Keratinocyte (primary cell): Measurements from ENCODE around the gene CDAN1. TPM values are rescaled to one million over a fixed set of nuclear protein-coding genes. Genes with fewer than 3 reads are reported as not detected.
A peak's percentile ranks its signal among the peaks of the same experiment; 100 is the strongest.

Source experiments
- DNase-seq: peaks from one replicate; pipeline ENCODE4 v3.0.0-alpha.2; 2011; ENCODE audit warnings: low read depth, missing footprints, low spot score
- FAIRE-seq: peaks from 2 replicates; lab custom pipeline; 2011; peaks lifted over from hg19 to GRCh38; lab: Jason Lieb, UNC
- H2AFZ ChIP-seq: 2 replicates; pipeline ENCODE4 v1.6.0; 2012; ENCODE audit warnings: low read length, control low read depth, inconsistent platforms; ENCODE audit not compliant: control insufficient read depth
- H3K27ac ChIP-seq: 2 replicates; pipeline ENCODE4 v1.5.1; 2011; ENCODE audit warnings: low read length; ENCODE audit not compliant: control insufficient read depth, insufficient read depth
- H3K27me3 ChIP-seq: 3 replicates; pipeline ENCODE4 v1.6.0; 2011; ENCODE audit warnings: low read length; ENCODE audit not compliant: control insufficient read depth, insufficient read depth; ENCODE audit errors: extremely low read depth
- H3K36me3 ChIP-seq, 2 experiments: 2 replicates in 1 of 2; 3 replicates in 1 of 2; pipeline ENCODE4 v1.5.1; 2011; ENCODE audit warnings: low read length in 2 of 2, mild to moderate bottlenecking in 1 of 2; ENCODE audit not compliant: control insufficient read depth in 2 of 2, insufficient read depth in 2 of 2; ENCODE audit errors: extremely low read depth in 1 of 2
- H3K4me1 ChIP-seq: 3 replicates; pipeline ENCODE4 v1.5.1; 2011; ENCODE audit warnings: low read length; ENCODE audit not compliant: control insufficient read depth, insufficient read depth; ENCODE audit errors: extremely low read depth
- H3K4me2 ChIP-seq: 3 replicates; pipeline ENCODE4 v1.6.0; 2011; ENCODE audit warnings: low read depth, low read length; ENCODE audit not compliant: control insufficient read depth, insufficient read depth; ENCODE audit errors: extremely low read depth
- H3K4me3 ChIP-seq, 3 experiments: fragments of 200-600 bp in 1 of 3; sonication (generic) in 1 of 3; 2 replicates in 2 of 3; 3 replicates in 1 of 3; pipeline ENCODE4 v1.5.1; 2011 to 2016; ENCODE audit warnings: low read length in 3 of 3, mild to moderate bottlenecking in 3 of 3, control low read depth in 2 of 3, inconsistent platforms in 1 of 3, low read depth in 1 of 3, mixed read lengths in 1 of 3, mixed run types in 1 of 3, moderate library complexity in 1 of 3; ENCODE audit not compliant: control insufficient read depth in 2 of 3, insufficient read depth in 2 of 3; ENCODE audit errors: extremely low read depth in 1 of 3
- H3K79me2 ChIP-seq: 2 replicates; pipeline ENCODE4 v1.6.0; 2012; ENCODE audit warnings: low read length; ENCODE audit not compliant: control insufficient read depth, insufficient read depth
- H3K9ac ChIP-seq: 3 replicates; pipeline ENCODE4 v1.6.0; 2011; ENCODE audit warnings: low read length; ENCODE audit not compliant: control insufficient read depth, insufficient read depth; ENCODE audit errors: extremely low read depth
- H3K9me1 ChIP-seq: 3 replicates; pipeline ENCODE4 v1.6.0; 2011; ENCODE audit warnings: low read length; ENCODE audit not compliant: control insufficient read depth, insufficient read depth; ENCODE audit errors: extremely low read depth
- H3K9me3 ChIP-seq: 2 replicates; pipeline ENCODE4 v1.5.1; 2012; ENCODE audit warnings: low read depth, low read length; ENCODE audit not compliant: control insufficient read depth
- H4K20me1 ChIP-seq: 3 replicates; pipeline ENCODE4 v1.6.0; 2011; ENCODE audit warnings: low read length; ENCODE audit not compliant: control insufficient read depth, insufficient read depth; ENCODE audit errors: extremely low read depth
- EZH2 ChIP-seq: IDR thresholded peaks from one replicate; pipeline ENCODE4 v1.6.1; 2012; ENCODE audit warnings: inconsistent platforms, mild to moderate bottlenecking, low read length, moderate library complexity
- dilution Hi-C: fragments of 300-500 bp; cut with MboI; formaldehyde crosslinking; loops from one replicate; pipeline ENCODE4 v1.7.0; 2020; ENCODE audit warnings: low sequenced_read_pairs; ENCODE audit not compliant: extremely low pct_ligation_motif_present
- polyA plus RNA-seq, 5 experiments: library from polyadenylated mRNA; depleted of rRNA in 3 of 5; stranded (reverse) in 3 of 5; stranded (forward) in 1 of 5; unstranded in 1 of 5; fragments of >200 nt; gene quantifications; 1 replicate in 1 of 5; 2 replicates in 3 of 5; 3 replicates in 1 of 5; pipeline versions ENCODE4 v1.2.1 to v1.2.3, GENCODE V29; 2011 to 2012; ENCODE audit warnings: missing spikeins in 2 of 5, low read depth in 1 of 5, low replicate concordance in 1 of 5
- TF ChIP-seq, protein P1 (sequence below), 3 experiments: IDR thresholded peaks in 1 of 3; conservative IDR thresholded peaks in 1 of 3; optimal IDR thresholded peaks in 1 of 3; 2 replicates in 2 of 3; 3 replicates in 1 of 3; pipeline versions ENCODE3 to v1.5.1; 2011; ENCODE audit warnings: low read length in 3 of 3, mild to moderate bottlenecking in 3 of 3, moderate library complexity in 2 of 3, control low read depth in 1 of 3, inconsistent platforms in 1 of 3; ENCODE audit not compliant: insufficient read depth in 2 of 3; ENCODE audit errors: extremely low read depth in 1 of 3

Gene CDAN1
- polyA plus RNA-seq, 1 donor (not counting 4 experiments of a cell fraction or from before 2014, with no cell fraction given): 3.8 TPM

DNA sequence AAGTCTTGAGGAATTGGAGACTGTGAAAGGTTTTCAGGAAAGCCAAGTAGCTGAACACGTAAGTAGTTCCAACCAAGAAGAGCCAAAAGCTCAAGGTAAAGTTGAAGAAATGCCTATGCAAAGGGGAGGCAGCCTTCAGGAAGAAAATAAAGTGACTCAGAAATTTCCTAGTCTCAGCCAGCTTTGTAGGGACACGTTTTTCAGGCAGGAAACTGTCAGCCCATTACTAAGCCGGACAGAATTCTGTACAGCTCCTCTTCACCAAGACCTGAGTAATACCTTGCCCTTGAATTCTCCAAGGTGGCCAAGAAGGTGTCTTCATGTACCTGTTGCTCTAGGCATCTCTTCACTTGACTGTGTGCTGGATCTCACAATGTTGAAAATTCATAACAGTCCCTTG lies 48.6 kb downstream of the CDAN1 start:
- peaks cover 15% of the 10 kb centered on the region for H3K4me1 ChIP-seq
- H3K9ac ChIP-seq: no peak overlapping the region
- no peaks in the 10 kb centered on the region for H3K27me3 ChIP-seq
- FAIRE-seq: peak; percentile 95
- H3K4me3 ChIP-seq: no peak overlapping the region
- H3K9me3 ChIP-seq: no peaks in the 10 kb centered on the region
- dilution Hi-C loops: no loop called here
- H3K9me1 ChIP-seq: no peaks in the 10 kb centered on the region
- no peaks in the 10 kb centered on the region for H3K79me2 ChIP-seq
- H3K4me2 ChIP-seq: peak overlapping the region; percentile 58
- TF ChIP-seq EZH2: no peak
- TF ChIP-seq, protein P1, sequence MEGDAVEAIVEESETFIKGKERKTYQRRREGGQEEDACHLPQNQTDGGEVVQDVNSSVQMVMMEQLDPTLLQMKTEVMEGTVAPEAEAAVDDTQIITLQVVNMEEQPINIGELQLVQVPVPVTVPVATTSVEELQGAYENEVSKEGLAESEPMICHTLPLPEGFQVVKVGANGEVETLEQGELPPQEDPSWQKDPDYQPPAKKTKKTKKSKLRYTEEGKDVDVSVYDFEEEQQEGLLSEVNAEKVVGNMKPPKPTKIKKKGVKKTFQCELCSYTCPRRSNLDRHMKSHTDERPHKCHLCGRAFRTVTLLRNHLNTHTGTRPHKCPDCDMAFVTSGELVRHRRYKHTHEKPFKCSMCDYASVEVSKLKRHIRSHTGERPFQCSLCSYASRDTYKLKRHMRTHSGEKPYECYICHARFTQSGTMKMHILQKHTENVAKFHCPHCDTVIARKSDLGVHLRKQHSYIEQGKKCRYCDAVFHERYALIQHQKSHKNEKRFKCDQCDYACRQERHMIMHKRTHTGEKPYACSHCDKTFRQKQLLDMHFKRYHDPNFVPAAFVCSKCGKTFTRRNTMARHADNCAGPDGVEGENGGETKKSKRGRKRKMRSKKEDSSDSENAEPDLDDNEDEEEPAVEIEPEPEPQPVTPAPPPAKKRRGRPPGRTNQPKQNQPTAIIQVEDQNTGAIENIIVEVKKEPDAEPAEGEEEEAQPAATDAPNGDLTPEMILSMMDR (optimal IDR thresholded peaks at IDR 0.05 in 1 of 3, IDR thresholded peaks at IDR 0.05 in 1 of 3, conservative IDR thresholded peaks at IDR 0.05 in 1 of 3; ENCODE audit: extremely low read depth in 1 of 3, insufficient read depth in 2 of 3, low read length in 3 of 3): no peak
- H3K36me3 ChIP-seq: peaks cover 0 to 3% of the 10 kb centered on the region in 2 experiments
- no peak overlapping the region for H2AFZ ChIP-seq
- H3K27ac ChIP-seq: peak overlapping the region; percentile 32
- no peak for DNase-seq
- H4K20me1 ChIP-seq: no peaks in the 10 kb centered on the region

DNA sequence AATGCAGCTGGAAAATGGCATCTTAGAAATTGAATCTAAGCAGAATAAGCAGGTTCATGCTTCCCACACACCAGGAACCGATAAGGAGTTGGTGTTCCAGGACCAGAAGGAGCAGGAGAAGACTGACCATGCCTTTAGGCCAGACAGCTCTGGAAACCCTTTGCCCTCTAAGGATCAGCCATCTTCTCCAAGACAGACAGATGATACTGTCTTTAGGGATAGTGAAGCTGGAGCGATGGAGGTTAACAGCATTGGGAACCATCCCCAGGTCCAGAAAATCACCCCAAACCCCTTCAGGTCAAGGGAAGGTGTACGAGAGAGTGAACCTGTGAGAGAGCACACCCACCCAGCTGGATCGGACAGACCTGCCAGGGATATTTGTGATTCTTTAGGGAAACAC lies 49.2 kb downstream of the CDAN1 start:
- no peak overlapping the region for H2AFZ ChIP-seq

More for the DNA sequence above, 49.2 kb downstream of the CDAN1 start:
- Histone ChIP-seq H3K27me3 (no peaks in the 10 kb centered on the region), H3K4me3 (no peak overlapping the region), H3K9ac (no peak overlapping the region), H3K27ac (peak overlapping the region; percentile 32), H3K9me3 (no peaks in the 10 kb centered on the region), H3K79me2 (no peaks in the 10 kb centered on the region), H3K4me2 (peak overlapping the region; percentile 58), H3K9me1 (no peaks in the 10 kb centered on the region), H3K36me3 (peaks cover 0 to 3% of the 10 kb centered on the region in 2 experiments), H4K20me1 (no peaks in the 10 kb centered on the region), H3K4me1 (peaks cover 15% of the 10 kb centered on the region)
- dilution Hi-C loops: no loop called here
- no peak for FAIRE-seq
- TF ChIP-seq, protein P1 (optimal IDR thresholded peaks at IDR 0.05 in 1 of 3, IDR thresholded peaks at IDR 0.05 in 1 of 3, conservative IDR thresholded peaks at IDR 0.05 in 1 of 3; ENCODE audit: extremely low read depth in 1 of 3, insufficient read depth in 2 of 3, low read length in 3 of 3): no peak
- no peak for TF ChIP-seq EZH2
- DNase-seq: no peak
